Stimulated activated CD8-positive, alpha-beta memory T cell treated with anti-CD3 and anti-CD28 coated beads, Interleukin-7, amount 100 ng/mL, for 48 hours (primary cell): ENCODE measurements around the gene VPS26B.

Experiments
- DNase-seq, 2 donors: peaks; one replicate each; pipeline ENCODE4 v3.0.0-alpha.2; 2020; ENCODE audit warnings: low read depth in 1 of 2; ENCODE audit errors: extremely low read depth in 1 of 2

VPS26B gene

DNA sequence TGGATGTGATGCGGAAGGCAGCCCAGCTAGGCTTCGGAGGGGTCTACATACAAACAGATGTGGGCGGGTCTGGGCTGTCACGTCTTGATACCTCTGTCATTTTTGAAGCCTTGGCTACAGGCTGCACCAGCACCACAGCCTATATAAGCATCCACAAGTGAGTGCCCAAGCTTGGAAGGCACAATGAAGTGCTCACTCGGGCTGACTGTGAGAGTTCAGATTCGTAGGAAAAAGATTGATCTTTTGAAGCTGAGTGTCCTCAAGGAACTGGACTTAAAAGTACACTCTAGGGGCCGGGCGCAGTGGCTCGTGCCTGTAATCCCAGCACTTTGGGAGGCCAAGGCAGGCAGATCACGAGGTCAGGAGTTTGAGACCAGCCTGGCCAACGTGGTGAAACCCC is 32.6 kb downstream of the VPS26B start:
- no peak for DNase-seq

DNA sequence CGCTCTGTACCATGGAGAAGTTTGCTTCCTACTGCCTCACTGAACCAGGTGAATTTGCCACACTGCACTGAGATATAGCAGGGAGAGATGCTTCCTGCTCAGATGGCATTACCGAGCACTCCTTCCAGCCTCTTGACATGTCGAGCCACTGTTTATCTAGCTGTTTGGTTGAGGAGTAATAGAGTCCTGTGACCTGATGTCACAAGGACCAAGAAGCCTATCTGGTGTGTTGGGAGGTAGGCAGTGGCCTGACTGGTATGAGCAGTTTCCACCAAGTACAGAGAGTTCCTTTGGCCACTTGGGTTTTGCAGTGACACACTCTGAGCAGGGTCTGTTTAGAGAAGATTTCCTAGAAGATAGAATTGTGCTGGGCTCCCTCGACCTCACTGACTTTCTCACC is 34.1 kb downstream of the VPS26B start:
- DNase-seq = no peak

DNA sequence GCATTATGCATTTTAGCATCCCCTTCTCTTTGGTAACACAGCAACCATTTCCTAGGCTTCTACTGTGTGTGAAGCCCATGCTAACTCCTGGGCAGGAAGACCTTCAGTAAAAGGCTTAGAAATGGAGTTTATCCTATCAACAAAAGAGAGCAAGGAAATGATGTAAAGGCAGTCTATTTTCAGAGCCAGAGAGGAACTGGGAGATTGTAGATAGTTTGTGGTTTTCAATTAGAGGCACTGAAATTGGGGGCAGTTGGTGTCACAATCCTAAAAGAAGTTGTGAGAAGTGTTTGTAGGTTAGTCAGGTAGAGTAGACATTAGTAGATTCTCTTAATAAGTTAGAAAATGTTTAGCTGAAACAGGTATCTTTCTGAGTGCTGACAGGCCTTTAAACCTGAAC is 36.0 kb downstream of the VPS26B start:
- no peak for DNase-seq

DNA sequence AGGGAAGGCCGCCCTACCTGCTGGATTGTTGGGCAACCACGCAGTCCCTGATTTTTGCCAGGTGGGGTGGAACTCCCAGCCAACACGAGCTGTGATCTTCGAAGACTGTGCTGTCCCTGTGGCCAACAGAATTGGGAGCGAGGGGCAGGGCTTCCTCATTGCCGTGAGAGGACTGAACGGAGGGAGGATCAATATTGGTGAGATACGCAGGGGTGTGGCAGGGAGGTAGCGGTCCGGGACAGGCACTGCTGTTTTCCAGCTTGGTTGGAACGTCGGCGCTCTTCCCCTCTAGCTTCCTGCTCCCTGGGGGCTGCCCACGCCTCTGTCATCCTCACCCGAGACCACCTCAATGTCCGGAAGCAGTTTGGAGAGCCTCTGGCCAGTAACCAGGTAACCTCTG is 36.5 kb downstream of the VPS26B start:
- DNase-seq = no peak

DNA sequence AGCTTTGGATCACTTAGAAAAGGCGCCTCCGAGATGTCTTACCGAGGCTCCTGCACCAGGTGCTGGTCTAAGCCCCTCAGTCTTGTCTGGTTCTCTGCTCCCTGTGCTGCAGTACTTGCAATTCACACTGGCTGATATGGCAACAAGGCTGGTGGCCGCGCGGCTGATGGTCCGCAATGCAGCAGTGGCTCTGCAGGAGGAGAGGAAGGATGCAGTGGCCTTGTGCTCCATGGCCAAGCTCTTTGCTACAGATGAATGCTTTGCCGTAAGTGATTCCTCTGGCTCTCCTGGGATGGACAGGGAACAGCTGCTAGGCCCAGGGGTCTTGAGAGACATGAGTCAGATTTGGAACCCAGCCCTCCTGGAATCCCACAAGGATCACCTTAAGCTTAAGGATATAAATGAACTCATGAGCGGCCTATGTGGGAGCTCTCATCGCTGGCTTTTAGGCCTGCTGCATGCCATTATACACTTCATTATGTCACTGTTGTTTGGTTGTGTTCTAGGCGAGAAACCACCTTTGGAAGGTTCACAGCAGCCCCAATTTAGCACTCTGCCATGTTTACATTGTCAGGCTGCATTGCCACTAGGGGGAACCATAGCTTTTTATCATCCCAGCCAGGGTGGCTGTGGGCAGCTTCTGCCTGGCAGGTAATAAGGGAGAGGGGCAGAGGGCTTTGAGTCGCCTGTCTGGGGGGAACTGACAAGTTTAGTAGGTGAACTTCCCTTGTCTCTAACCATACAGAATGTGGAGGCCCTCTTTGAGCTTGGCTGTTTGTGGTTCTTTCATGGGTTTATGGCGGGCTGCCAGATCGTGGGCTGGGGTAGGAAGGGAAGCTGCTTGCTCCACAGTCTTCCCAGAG is 37.4 kb downstream of the VPS26B start:
- DNase-seq = no peak

DNA sequence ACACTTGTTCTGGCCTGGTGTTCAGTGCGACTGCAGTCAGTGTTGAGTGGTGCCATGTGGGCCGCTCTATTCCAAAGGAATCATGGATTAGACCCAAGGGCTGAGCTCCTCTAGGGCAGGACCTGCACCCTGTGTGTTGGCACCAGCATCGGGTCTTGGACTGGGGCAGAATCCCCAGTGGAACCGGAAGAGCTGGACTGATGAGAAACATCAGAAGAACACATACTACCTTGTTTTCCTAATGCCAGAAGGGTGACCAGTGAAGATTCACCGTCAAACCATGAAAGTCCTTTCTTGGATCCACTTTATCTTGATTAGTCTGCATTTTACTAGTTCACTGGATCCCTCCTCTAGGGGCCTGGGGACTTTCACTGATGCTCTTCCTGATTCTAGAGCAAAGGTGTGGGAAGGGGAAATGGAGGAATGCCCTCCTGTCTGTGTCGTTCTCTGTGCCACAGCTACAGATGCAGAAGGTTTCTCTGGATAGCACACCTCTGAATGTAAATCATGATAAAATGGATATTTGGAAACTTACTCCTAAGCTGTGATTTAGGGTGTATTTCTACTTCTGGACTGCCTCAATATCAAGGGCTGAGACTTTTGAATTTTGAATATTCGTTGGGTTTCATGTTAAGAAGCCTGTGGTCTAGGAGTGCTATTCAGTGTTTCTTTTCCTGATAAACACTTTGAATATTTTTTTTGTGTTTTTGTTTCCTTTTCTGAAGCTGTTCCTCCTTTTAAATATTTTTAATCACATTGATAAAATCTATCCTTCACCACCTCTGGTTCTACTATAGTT is 40.7 kb downstream of the VPS26B start:
- DNase-seq = no peak

DNA sequence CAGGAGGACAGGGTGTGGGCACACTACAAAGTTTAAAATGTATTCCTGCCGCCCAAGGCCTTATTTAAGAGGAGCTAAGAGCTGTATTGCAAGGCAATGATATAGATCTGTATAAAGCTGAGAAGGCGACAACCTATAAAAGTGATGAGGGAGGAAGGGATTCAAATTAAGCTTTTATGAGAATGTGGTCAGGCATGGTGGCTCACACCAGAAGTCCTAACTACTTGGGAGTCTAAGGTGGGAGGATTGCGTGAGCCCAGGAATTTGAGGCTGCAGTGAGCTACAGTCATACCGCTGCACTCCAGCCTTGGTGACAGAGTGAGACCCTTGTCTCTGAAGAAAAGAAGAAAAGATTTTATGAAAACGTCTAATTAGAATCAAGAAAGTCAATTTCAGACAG is 42.0 kb downstream of the VPS26B start:
- no peak for DNase-seq

DNA sequence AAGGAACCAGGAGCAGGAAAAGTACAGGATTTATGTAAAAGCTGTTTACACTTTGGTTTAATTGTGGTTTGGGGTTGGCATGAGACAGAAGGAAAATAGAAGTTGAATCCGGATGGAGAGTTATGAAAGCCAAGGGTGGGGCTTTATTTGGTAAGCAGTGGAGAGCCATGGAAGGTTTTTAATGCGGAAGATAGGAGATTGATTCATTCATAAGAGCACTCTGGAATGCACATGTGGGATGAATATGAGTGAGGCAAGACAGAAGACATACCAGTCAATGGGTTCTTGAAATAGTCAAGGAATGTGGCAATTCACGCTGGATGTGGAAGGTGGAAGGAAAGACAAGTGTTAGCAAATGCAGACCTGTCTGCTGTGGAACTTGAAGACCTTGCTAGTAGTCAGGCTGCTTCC is 42.4 kb downstream of the VPS26B start:
- DNase-seq = no peak

DNA sequence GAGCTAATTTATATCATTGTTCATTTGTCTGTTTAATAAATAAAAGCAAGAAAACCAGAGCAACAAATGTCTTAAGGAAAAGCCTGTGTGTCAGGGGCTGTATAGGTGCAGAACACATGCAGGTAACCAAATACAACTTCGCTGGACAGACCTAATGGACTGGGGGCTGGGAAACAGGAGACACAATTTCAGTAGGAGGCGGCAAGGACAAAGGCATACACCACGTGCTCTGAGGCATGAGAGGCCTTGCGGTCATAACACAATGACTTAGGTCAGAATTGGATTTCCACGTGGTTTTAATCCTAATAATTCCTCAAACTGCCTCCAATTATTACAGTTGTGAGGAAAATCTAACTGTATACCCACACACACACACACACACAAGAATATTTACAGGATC is 43.0 kb downstream of the VPS26B start:
- no peak for DNase-seq

DNA sequence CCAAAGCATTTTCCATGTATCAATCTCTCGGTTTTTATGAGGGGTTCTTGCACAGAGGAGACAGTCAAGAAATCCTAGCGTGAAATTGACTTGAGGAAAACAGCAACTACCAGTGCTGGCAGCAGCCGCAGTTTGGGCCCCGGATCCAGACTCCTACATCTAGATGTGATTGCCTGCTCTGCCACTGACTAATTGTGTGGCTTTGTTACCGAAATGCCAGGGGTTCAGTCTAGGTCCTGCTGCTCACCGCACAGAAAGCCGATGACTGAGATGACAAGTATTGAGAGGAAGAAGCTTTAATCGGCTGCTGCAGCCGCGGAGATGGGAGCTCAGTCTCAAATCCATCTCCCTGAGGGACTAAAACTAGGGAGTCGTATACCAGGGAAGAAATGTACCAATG is 43.5 kb downstream of the VPS26B start:
- no peak for DNase-seq

DNA sequence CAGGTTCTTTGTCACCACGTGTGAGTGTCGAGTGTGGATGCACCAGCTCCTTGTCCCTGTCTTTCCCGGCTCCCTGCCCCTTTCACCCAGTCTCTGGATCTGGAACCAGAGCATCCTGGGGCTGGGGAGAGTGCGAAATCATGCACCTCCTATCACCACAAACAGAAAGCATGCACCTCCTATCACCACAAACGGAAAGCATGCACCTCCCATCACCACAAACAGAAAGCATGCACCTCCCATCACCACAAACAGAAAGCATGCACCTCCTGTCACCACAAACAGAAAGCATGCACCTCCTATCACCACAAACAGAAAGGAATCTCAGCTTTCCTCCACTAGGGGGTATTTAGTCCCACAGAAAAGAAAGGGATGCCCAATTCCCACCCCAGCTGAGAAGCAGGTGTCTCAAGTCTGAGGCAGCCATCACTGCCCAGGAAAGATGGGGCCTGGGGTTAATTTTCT is 45.8 kb downstream of the VPS26B start:
- no peak for DNase-seq

DNA sequence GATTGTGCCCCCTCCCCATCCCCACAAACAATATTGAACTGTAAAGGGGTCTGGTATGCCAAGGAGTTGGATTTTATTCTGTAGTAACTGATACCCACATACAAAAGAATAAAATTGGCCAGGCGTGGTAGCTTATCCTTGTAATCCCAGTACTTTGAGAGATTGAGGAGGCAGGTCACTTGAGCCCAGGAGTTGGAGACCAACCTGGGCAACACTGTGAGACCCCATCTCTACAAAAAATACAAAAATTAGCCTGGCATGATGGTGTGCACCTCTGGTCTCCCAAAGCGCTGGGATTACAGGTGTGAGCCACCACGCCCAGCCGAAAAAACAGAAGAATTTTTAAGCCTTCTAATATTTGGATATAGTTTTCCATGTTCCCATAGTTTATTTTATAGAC is 47.5 kb downstream of the VPS26B start:
- DNase-seq = no peak

DNA sequence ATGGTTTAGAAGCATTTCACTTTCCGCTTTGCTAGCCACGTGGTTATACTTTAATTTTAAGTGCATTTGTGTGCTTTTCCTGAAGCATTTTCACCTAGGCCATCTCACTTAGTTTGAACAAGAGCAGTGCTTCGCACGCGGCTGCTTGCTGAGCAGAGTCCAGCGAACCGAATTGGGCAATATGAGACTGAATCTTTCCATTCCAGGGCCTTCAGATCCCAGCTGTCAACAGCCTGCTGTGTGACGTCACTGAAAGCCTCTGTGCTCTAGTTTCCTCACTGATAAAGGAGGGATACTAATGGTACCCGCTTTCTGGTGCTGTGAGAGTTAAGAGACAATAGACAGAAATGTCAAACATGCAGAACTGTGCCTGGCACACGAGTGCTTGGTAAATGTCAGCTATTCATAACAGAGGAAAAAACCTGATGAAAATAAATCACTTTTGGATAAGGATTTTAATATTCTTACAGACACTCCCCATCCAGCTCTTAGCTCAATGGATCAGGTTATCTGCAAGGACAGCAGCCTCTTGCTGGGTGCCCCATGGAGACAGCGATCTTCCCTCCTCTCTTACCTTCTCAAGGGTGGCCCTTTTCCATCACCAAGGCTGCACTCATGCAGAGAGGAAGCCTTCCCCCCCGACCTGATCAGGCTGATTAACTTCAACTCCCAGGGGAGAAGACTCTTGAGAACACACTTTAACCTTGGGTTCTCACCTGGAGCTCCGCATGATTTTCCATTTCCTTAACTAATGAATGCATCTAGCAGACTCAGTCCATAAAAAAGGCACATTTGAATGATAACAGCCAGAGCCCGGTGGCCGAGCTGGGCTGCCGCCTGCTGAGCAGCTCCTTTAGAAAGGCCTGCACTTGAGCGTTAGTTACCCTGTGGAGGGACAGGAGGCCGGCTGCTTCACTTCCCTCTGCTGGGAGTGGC is 48.2 kb downstream of the VPS26B start:
- no peak for DNase-seq

DNA sequence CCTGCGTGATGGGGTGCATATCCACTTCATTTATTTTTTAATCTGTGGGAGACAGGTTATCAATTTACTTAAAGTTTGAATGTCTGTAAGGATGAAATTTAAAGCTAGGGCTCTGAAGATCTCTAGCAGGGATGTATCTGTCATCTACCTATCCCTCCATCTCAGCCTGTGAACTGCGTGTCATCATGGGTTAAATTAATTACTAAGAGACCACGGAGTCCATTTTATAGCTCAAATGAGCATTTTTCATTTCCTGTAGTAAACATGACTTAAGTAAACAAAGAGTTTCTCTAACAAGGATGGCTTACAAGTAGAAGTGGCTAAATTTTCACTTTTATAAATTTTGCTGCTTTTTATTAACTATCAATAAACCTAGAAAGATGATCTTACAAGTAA is 48.8 kb downstream of the VPS26B start:
- no peak for DNase-seq

DNA sequence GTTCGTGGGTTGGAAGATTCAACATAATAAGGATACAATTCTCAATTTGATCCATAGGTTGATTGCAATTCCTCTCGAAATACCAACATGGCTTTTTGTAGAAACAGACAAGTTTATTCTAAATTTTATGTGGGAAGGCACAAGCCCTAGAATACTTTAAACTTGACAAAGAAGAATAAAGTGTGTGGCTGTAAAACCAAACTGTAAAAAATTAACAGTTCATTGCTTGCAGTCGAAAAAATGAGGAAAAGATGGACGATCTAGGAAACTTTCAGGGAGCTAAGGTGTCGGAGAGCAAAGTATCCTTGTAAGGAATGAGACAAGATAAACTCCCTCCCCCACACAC is 50.7 kb downstream of the VPS26B start:
- DNase-seq = no peak

DNA sequence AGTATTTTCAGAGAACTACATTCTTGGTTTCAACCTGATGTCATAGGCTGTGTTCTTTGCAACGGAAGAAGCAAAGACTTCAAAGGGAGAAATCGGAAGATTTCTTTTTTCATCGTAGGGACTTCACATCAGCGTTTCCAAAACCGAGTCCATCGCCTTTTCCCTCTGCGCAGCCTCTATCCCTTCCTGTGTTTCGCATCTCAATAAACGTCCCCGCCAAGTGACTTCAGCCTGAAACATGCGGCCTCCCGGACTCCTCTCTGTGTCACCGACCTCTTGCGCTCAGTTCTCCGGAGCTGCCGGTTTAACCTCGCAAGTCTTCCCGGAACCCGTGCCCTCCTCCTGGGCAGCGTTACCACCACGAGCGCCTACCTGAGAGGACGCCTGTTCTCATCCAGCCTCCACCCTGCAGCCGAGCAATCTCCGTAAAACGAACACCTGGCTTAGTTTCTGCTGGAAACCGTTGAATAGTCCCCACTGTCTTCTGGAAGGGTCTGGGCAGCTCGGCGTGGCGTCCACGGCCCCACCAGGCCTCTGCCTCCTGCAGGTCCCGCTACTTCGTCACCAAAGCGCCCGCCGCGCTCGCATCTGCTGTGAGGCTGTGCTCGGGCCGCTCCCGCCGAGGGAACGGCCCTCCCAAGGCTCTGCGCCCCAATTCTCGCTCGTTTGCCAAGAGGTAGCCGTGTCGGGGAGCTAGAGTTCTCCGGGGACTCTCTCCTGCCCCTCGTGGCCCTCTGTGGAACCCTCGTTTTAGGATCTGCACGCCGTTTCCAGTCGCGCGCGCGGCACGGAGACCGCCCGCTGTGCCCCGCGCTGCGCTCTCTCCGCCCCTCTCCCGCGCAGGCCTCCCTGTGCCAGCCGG is 51.3 kb downstream of the VPS26B start, which contains the start of gene GLB1L3:
GLB1L3 (plus strand) TSS at position 846 of the 862 bp plus-strand sequence. CDS start 362 bp downstream, outside the sequence.
- peak; percentile 47 to 76 for DNase-seq

DNA sequence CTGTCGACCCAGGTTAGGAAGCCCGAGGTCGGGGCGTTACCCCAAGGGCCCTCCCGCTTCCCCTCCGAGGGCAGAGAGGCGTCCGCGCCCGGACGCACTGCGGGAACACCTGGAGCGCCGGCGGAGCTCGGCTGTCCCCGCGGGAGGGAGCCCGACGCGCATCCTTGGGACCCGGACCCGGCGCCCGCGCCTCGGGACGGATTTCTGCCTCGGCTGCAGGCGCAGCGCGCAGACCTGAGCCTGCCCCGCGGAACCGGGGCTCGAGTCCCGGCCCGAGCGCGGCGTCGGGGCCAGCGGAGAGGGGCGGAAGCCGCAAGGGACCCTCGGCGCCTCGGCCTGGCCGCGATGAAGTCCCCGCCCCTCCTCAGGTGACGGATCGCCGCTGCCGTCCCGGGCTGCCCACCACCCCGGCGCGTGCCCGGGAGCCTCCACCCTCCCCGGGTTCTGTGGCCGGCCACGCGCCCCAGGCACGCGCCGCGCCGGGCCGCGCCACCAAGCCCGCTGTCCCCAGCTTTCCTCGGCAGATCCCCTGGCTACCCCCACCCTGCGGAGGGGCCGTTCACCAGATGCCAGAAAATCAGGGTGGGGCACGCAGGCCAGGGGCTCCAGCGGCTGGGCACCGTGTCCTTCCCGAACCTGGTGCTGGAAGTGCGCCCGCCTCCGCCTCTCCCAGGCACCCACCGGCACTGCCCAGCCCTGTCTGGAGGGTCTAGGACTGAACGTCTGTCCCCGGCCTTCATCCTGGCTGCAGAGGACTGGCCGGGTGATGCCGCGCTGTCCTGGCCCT is 52.1 kb downstream of the VPS26B start:
- no peak for DNase-seq

DNA sequence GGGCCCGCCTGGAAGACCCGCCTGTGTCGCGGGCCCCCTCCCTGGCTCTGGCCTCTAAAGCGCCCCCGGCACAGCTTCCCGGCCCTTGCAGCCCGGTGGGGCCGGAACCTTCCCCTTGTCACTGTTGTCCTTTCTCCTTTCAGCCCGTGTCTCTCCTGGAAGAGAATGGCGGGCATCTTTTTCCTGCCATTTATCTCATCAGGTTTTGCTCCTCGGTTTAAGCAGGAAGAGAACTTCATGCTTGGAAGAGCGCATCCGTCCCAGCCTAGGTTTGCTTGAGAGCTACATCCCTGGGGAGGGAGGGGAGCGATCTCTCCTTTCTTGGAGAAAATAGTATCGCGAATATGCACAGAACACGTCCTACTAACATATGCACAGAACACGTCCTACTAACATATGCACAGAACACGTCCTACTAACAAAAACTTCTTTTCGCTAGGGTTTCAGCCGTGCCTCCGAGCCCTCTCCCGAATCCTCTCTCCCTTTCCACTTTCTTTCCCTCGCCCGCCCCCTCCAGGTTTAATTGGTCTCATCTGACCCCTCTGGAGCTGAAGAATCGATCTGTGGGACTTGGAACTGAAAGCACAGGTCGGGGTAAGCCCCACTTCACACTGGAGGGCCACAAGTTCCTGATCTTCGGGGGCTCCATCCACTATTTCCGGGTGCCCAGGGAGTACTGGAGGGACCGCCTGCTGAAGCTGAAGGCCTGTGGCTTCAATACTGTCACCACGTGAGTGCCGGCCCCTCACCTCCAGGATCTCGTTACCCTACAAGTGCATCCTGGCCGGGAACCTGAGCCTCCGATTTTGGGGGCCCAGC is 52.9 kb downstream of the VPS26B start:
- no peak for DNase-seq
